Suppressor macrophage treated with lipopolysaccharide for 4 hours (primary cell): Measurements from ENCODE around the gene KRTAP1-3.
A peak's percentile ranks its signal among the peaks of the same experiment; 100 is the strongest.
"Not testable (repeated sequence)": the region's sequence is repeated elsewhere in the genome, so short reads cannot be mapped to it uniquely, and the experiment has no call there.

Source experiments
- DNase-seq: peaks from one replicate; pipeline ENCODE4 v3.0.0-alpha.2; 2020

KRTAP1-3 gene

DNA sequence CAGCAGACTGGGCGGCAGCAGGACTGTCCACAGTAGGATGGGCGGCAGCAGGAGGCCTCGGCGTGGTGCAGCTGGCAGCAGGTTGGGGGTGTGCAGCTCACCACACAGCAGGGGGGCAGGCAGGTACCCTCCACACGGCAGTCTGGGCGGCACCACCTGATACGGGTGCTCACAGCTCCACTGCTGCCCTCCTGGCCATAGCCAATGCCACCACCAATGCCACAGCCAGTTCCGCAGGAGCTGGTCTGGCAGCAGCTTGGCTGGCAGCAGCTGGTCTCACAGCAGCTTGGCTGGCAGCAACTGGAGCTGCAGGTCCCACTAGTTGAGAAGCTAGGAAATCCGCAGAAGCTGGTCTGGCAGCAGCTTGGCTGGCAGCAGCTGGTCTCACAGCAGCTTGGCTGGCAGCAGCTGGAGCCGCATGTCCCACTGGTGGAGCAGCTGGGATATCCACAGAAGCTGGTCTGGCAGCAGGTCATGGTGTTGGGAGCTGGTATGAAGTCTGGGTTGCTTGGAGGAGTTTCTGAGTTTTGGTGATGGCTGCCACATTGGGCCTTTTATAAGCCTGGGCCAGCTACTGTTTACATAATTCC is at the start of gene KRTAP1-3:
KRTAP1-3 (minus strand) TSS at position 529 of the 590 bp plus-strand sequence; CDS start at position 476, 53 bp downstream.
- DNase-seq, result not testable (repeated sequence)

GRCh38 chr17:41084100-41084856 is 49.6 kb upstream of the KRTAP1-3 start, which contains the start of gene KRTAP4-7:
KRTAP4-7 (plus strand) TSS chr17:41084150; CDS start chr17:41084207, 57 bp downstream.
- not testable (repeated sequence) for DNase-seq

DNA sequence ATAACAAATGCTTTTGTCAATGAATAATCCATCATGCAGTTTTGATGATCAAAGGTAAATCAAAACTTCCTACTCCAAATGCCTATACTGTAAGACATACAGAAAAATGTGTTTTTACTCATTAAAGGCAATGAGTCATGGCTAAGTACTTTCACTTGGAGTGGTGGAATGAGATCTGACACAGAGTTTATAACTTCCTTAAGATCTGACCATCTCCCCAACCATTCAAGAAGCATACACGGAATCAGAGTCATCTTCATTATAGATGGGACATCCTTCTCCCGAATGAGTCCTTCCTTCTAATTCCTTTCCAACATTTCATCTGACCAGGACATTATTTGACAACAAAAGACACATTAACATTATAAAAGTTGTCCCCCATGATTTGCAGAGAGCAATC is 48.8 kb upstream of the KRTAP1-3 start:
- not testable (repeated sequence) for DNase-seq

DNA sequence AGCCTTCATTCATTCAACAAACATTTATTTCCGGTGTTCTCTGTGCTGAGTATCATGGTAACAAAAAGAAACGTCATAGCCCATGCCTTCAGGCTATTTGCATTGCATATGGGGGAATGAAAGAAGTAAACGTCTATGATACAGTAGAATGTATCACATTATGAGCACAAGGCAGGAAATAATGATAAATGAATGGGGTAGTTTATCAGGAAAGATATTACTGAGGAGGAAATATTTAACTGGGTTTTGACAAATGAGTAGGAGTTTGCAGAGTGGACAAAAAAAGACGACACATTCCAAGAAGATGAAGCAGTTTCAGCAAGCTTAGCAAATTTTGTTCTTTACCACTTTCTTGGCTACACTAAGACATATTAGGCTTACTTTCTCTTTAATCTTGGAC is 48.0 kb upstream of the KRTAP1-3 start:
- DNase-seq, result no peak

GRCh38 chr17:41076788-41077187 is 42.1 kb upstream of the KRTAP1-3 start:
- DNase-seq, result no peak

GRCh38 chr17:41073676-41074075 is 39.0 kb upstream of the KRTAP1-3 start:
- DNase-seq, result no peak

GRCh38 chr17:41071606-41072360 is 37.1 kb upstream of the KRTAP1-3 start:
- no peak for DNase-seq

DNA sequence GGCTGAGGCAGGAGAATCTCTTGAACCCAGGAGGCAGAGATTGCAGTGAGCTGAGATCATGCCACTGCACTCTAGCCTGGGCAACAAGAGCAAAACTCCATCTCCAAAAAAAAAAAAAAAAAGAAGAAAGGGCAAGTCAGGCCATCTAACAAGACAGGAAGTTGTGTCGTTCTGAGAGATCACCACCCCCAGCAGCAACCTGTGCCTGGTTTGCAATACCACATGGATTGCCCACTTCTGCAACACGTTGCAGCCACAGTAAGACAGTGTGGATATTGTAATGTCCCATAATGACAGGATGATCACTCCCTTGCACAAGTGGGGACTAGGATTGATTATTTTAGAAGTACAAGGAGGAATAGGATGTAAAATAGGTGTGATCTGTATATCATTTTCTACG is 34.4 kb upstream of the KRTAP1-3 start:
- no peak for DNase-seq

GRCh38 chr17:41067281-41067680 is 32.6 kb upstream of the KRTAP1-3 start:
- no peak for DNase-seq

- DNase-seq, result peak; percentile 9
These were observed 31.4 kb upstream of the KRTAP1-3 start, which contains the start of gene KRTAP2-4 for GRCh38 chr17:41065829-41066624. KRTAP2-4 (minus strand) TSS chr17:41065879; CDS start chr17:41065845, 34 bp downstream.

DNA sequence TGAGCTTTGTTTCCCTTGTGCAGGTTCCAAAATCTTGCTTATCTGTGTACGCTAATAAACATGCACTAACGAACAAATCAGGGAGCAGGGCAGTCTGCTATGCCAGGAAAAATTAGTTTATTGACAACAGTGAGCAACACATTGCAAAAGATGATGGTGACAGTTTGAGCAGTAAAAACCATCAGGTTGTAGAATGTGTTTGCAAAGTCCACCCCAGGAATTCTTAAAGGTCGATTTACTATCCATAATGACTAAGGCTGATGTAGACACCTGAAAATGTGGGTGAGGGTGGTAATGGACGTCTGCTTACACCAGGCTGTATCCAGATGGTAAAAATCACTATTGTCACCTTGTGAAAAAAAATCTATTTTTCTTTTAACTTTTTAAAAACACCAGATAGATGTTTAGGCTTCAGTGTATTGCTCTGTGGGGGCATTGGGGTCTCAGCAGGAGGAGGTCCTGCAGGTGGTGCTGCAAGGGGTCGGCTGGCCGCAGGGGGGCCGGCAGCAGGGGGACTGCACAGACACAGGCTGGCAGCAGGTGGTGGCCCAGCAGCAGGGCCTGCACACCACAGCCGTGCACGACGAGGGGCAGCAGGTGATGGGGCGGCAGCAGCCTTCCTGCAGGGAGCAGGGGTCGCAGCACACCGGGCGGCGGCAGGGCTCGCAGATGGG is 30.5 kb upstream of the KRTAP1-3 start:
- DNase-seq, result not testable (repeated sequence)

DNA sequence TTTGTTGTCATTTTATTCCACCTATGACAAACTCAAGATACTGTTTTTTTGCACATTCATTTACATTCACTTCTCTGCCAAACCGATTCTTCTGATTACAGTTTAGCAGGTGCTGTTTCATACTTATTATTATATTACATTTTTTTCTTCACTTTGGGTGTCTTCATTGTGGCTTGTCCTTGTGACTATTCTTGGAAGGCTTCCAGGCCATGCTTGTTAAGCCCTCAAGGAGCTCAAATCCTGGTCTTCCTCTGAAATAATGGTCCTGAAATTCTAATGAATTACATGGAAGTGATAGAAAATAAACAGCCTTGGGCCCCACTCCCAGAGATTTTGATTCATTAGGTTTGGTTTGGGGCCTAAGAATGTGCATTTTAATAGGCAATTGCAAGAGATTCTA is 29.6 kb upstream of the KRTAP1-3 start:
- DNase-seq, result no peak

DNA sequence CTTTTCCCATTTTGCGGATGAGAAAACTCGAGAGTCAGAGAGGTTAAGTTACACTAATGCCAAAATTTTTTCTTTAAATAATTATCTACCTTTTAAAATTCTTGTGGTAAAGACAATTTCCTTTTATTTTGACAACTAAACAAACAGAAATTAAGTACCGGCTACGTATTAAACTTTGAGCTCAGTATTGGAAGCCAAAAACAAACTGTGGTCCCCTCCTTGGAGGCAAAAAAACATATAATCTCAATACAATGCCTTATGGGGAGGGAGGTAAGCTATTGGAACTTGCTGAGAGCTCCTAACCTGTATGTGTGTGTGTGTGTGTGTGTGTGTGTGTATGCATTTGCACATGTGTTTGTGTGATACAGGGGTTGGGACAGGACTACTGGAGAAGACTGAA is 28.8 kb upstream of the KRTAP1-3 start:
- no peak for DNase-seq

DNA sequence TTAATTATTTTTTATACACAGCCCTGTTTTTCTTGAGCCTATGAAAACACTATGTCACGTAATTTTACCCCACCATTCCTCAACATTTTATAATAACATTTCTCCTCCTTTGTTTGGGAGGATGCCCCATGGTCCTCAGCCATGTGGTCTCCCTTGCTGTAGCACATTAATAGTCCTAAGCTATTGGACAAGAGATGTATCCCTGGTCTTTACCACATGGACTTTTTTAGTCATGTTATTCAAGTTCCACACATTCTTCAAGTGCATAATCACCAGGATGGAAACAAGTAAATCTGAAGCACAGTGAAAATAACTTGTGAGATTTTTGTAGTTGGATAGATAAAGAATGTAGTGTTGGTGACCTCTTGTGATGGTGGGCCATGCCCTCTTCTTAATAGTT is 27.3 kb upstream of the KRTAP1-3 start:
- DNase-seq, result no peak

- DNase-seq, result no peak
These were observed 25.5 kb upstream of the KRTAP1-3 start, which contains the start of gene KRTAP2-3 for GRCh38 chr17:41060052-41060604. KRTAP2-3 (minus strand) TSS chr17:41060114; CDS start chr17:41060050, 64 bp downstream.

GRCh38 chr17:41059276-41060051 is 24.8 kb upstream of the KRTAP1-3 start:
- DNase-seq, result not testable (repeated sequence)

DNA sequence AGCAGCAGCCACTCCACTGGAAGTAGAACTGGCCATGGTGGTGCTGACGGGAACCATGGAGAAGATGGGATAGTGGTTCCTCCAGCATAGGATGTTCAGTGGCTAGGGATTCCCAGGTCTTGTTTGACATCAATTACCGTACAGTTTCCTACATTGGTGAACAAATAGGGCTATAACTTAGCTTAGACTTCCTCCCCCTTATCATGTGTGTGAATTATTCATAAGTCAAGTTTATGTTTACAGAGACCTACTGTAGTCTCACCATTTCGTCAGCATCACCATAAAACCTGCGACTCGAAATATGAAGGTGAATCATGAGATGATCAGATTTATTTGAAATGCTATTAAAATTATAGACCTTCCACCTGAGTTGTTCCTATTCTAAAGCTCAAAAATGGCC is 24.1 kb upstream of the KRTAP1-3 start:
- DNase-seq, result no peak

- DNase-seq, result no peak
These were observed 22.9 kb upstream of the KRTAP1-3 start for GRCh38 chr17:41057547-41057946.

GRCh38 chr17:41055130-41055529 is 20.5 kb upstream of the KRTAP1-3 start, which contains the start of gene KRTAP2-2:
KRTAP2-2 (minus strand) TSS chr17:41055230; CDS start chr17:41055211, 19 bp downstream.
- not testable (repeated sequence) for DNase-seq

- DNase-seq, result not testable (repeated sequence)
These were observed 19.9 kb upstream of the KRTAP1-3 start for GRCh38 chr17:41054556-41054955.

GRCh38 chr17:41054025-41054424 is 19.4 kb upstream of the KRTAP1-3 start:
- no peak for DNase-seq
